B cell (primary cell): ENCODE data around the gene PHF20.
"Not testable (repeated sequence)": the region's sequence is repeated elsewhere in the genome, so short reads cannot be mapped to it uniquely, and the experiment has no call there.

ENCODE experiments used
- CTCF ChIP-seq: fragments of 200-600 bp; IDR thresholded peaks from one replicate; pipeline ENCODE4 v1.8.0; 2022; ENCODE audit warnings: antibody characterized with exemption, mild to moderate bottlenecking
- EZH2 ChIP-seq: IDR thresholded peaks from 2 replicates; pipeline ENCODE4 v1.6.1; 2012; ENCODE audit warnings: borderline replicate concordance, low read depth, mild to moderate bottlenecking, moderate library complexity, low read length; ENCODE audit not compliant: insufficient read depth, poor library complexity, severe bottlenecking

- not testable (repeated sequence) for TF ChIP-seq CTCF, EZH2
Measured at GRCh38 chr20:35882427-35883161, 110.8 kb downstream of the PHF20 start.
